HFFc6 (cell line): ENCODE measurements around the gene ALDH1L1. TPM values are rescaled to one million over a fixed set of nuclear protein-coding genes. Genes with fewer than 3 reads are reported as not detected.

Experiments used
- DNase-seq: peaks from one replicate; pipeline ENCODE4 v3.0.0-alpha.2; 2018
- H3K27ac Mint-ChIP-seq: 2 replicates; pipeline ENCODE4 v1.8.0; 2020; ENCODE audit warnings: mild to moderate bottlenecking, mixed read lengths
- H3K27me3 Mint-ChIP-seq: 2 replicates; pipeline ENCODE4 v1.8.0; 2021; ENCODE audit warnings: mild to moderate bottlenecking, moderate library complexity, mixed read lengths; ENCODE audit not compliant: insufficient read depth
- H3K36me3 Mint-ChIP-seq: 2 replicates; pipeline ENCODE4 v1.8.0; 2021; ENCODE audit warnings: low read depth, mixed read lengths
- H3K4me1 Mint-ChIP-seq: 2 replicates; pipeline ENCODE4 v1.8.0; 2020; ENCODE audit warnings: low read depth, mixed read lengths
- H3K4me3 Mint-ChIP-seq: 2 replicates; pipeline ENCODE4 v1.8.0; 2020; ENCODE audit warnings: mild to moderate bottlenecking, moderate library complexity, mixed read lengths
- H3K9me3 Mint-ChIP-seq: 2 replicates; pipeline ENCODE4 v1.8.0; 2020; ENCODE audit warnings: mild to moderate bottlenecking, mixed read lengths
- CTCF ChIP-seq: fragments of 200-600 bp; sonication (generic); IDR thresholded peaks from 2 replicates; pipeline ENCODE4 v1.5.0; 2021; ENCODE audit warnings: antibody characterized with exemption, mild to moderate bottlenecking
- total RNA-seq, 6 experiments: library from RNA; stranded (reverse); fragmentation: NEBNext Ultra II Directional; extraction: Animal tissue kit (Norgen Biotek cat#: 25700); gene quantifications; 2 replicates in 1 of 6; 3 replicates in 5 of 6; pipeline ENCODE4 v1.2.3, GENCODE V29; 2021

The ALDH1L1 gene
- total RNA-seq, 6 experiments from 2014 or later: 0.05 TPM; not detected in 5

- Mint-ChIP-seq H3K4me3 (no peak overlapping the region), H3K9me3 (no peaks in the 10 kb centered on the region; the same call in 1 of the 2 replicates), H3K36me3 (no peaks in the 10 kb centered on the region), H3K27ac (no peak overlapping the region), H3K4me1 (peaks cover 9% of the 10 kb centered on the region; the same call in 1 of the 2 replicates), H3K27me3 (peaks cover 47% of the 10 kb centered on the region)
- DNase-seq: no peak
- no peak for TF ChIP-seq CTCF
These were observed 4.1 kb upstream of the ALDH1L1 start for GRCh38 chr3:126184465-126185000.

GRCh38 chr3:126181398-126181725 lies 976 bp upstream of the ALDH1L1 start:
- H3K4me3 Mint-ChIP-seq: no peak overlapping the region; the same call in 1 of the 2 replicates
- no peak for TF ChIP-seq CTCF
- H3K27ac Mint-ChIP-seq: no peak overlapping the region
- H3K27me3 Mint-ChIP-seq: peaks cover 31% of the 10 kb centered on the region
- no peaks in the 10 kb centered on the region; the same call in 1 of the 2 replicates for H3K9me3 Mint-ChIP-seq
- H3K4me1 Mint-ChIP-seq: peaks cover 9% of the 10 kb centered on the region; the same call in 1 of the 2 replicates
- no peak for DNase-seq
- no peaks in the 10 kb centered on the region for H3K36me3 Mint-ChIP-seq

- no peak for DNase-seq
- Mint-ChIP-seq H3K4me1 (peaks cover 9% of the 10 kb centered on the region; the same call in 1 of the 2 replicates), H3K9me3 (no peaks in the 10 kb centered on the region; the same call in 1 of the 2 replicates), H3K27me3 (peaks cover 28% of the 10 kb centered on the region), H3K36me3 (no peaks in the 10 kb centered on the region), H3K27ac (no peak overlapping the region), H3K4me3 (no peak overlapping the region)
- no peak for TF ChIP-seq CTCF
These were observed 435 bp downstream of the ALDH1L1 start for GRCh38 chr3:126179825-126180476.

- H3K27ac Mint-ChIP-seq: no peak overlapping the region
- H3K36me3 Mint-ChIP-seq: no peaks in the 10 kb centered on the region
- H3K4me1 Mint-ChIP-seq: no peaks in the 10 kb centered on the region
These were observed 10.2 kb downstream of the ALDH1L1 start for GRCh38 chr3:126170073-126170777.

GRCh38 chr3:126167566-126167965 lies 12.8 kb downstream of the ALDH1L1 start:
- TF ChIP-seq CTCF: no peak
- H3K9me3 Mint-ChIP-seq: no peaks in the 10 kb centered on the region
- H3K36me3 Mint-ChIP-seq: no peaks in the 10 kb centered on the region
- no peak for DNase-seq
- H3K27me3 Mint-ChIP-seq: peaks cover 30% of the 10 kb centered on the region
- no peak overlapping the region for H3K4me3 Mint-ChIP-seq
- H3K4me1 Mint-ChIP-seq: no peaks in the 10 kb centered on the region
- H3K27ac Mint-ChIP-seq: no peak overlapping the region

More at GRCh38 chr3:126170073-126170777, 10.2 kb downstream of the ALDH1L1 start:
- TF ChIP-seq CTCF: no peak
- Mint-ChIP-seq H3K4me3 (no peak overlapping the region), H3K9me3 (no peaks in the 10 kb centered on the region), H3K27me3 (peaks cover 32% of the 10 kb centered on the region)
- no peak for DNase-seq
